Measurements from ENCODE around the gene TRANK1. TPM values are rescaled to one million over a fixed set of nuclear protein-coding genes. Genes with fewer than 3 reads are reported as not detected.
A peak's percentile ranks its signal among the peaks of the same experiment; 100 is the strongest.

TRANK1 gene
- polyA plus RNA-seq, 1 donor (not counting 4 experiments of a cell fraction or from before 2014, with no cell fraction given): 3.2 TPM

DNA sequence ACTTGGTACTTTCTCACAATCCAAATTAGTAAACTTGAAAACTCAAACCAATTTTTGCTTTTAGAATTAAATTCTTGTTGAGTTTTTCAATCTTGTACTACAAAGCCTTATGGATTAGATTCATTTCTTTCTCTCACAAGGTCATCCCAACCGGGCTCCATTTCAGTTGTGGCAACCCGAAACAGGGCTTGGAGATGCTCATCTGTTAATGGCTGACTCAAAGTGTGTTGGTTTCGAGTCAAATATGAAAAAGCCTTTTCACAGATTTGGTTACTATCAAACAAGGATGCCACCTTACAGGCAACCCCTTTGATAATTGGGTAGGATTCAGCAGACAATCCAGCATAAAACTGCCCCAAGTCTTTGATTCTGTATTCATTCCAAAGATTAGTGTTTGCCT is 46.3 kb upstream of the TRANK1 start:
- Histone ChIP-seq H3K27me3 (ENCODE audit: control insufficient read depth, extremely low read depth, insufficient read depth, low read length) (no peaks in the 10 kb centered on the region), H3K9me3 (ENCODE audit: control insufficient read depth, low read depth, low read length) (no peaks in the 10 kb centered on the region), H3K27ac (ENCODE audit: control insufficient read depth, insufficient read depth, low read length) (peak overlapping the region; percentile 91), H4K20me1 (ENCODE audit: control insufficient read depth, extremely low read depth, insufficient read depth, low read length) (peaks cover 3% of the 10 kb centered on the region), H3K36me3 (ENCODE audit: control insufficient read depth in 2 of 2, extremely low read depth in 1 of 2, insufficient read depth in 2 of 2, low read length in 2 of 2) (peaks cover 5 to 9% of the 10 kb centered on the region in 2 experiments), H3K9me1 (ENCODE audit: control insufficient read depth, extremely low read depth, insufficient read depth, low read length) (no peaks in the 10 kb centered on the region), H3K4me2 (ENCODE audit: control insufficient read depth, extremely low read depth, insufficient read depth, low read depth, low read length) (peak overlapping the region; percentile 67), H3K9ac (ENCODE audit: control insufficient read depth, extremely low read depth, insufficient read depth, low read length) (peak overlapping the region; percentile 88), H3K4me1 (ENCODE audit: control insufficient read depth, extremely low read depth, insufficient read depth, low read length) (peaks cover 28% of the 10 kb centered on the region), H3K79me2 (ENCODE audit: control insufficient read depth, insufficient read depth, low read length) (peaks cover 51% of the 10 kb centered on the region), H2AFZ (ENCODE audit: control insufficient read depth, low read length) (no peak overlapping the region), H3K4me3 (ENCODE audit: control insufficient read depth in 2 of 3, extremely low read depth in 1 of 3, insufficient read depth in 2 of 3, low read depth in 1 of 3, low read length in 3 of 3) (peak overlapping the region; percentile 65 to 83 (median 75))
- dilution Hi-C loops (cut with MboI; ENCODE audit: extremely low pct_ligation_motif_present, low sequenced_read_pairs): no loop called here
- FAIRE-seq (no peak), DNase-seq (ENCODE audit: low read depth, low spot score) (no peak)
- no peak for TF ChIP-seq EZH2 (IDR thresholded peaks at IDR 0.05; ENCODE audit: low read length)
- TF ChIP-seq, protein P1, sequence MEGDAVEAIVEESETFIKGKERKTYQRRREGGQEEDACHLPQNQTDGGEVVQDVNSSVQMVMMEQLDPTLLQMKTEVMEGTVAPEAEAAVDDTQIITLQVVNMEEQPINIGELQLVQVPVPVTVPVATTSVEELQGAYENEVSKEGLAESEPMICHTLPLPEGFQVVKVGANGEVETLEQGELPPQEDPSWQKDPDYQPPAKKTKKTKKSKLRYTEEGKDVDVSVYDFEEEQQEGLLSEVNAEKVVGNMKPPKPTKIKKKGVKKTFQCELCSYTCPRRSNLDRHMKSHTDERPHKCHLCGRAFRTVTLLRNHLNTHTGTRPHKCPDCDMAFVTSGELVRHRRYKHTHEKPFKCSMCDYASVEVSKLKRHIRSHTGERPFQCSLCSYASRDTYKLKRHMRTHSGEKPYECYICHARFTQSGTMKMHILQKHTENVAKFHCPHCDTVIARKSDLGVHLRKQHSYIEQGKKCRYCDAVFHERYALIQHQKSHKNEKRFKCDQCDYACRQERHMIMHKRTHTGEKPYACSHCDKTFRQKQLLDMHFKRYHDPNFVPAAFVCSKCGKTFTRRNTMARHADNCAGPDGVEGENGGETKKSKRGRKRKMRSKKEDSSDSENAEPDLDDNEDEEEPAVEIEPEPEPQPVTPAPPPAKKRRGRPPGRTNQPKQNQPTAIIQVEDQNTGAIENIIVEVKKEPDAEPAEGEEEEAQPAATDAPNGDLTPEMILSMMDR (optimal IDR thresholded peaks at IDR 0.05 in 1 of 3, IDR thresholded peaks at IDR 0.05 in 1 of 3, conservative IDR thresholded peaks at IDR 0.05 in 1 of 3; ENCODE audit: extremely low read depth in 1 of 3, insufficient read depth in 2 of 3, low read length in 3 of 3): no peak

DNA sequence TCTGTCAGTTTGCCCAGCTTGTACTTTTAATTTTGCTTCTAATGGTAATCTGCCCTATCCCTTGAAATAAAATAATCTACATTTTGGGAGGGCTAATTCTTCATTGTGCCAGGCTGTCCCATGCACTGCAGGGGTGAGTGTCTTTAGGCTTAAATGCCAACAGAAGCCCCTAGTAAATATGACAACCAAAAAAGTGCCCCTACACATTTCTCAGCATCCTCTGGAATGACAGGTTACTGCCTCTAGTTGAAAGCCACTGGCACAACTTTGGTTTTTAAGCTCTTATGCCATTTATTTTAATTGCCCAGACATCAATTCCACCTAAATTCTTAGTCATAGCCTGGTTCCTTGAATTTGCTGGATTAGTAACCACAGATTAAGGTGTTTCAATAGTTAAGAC is 44.7 kb upstream of the TRANK1 start:
- no peak for FAIRE-seq
- H3K9me3 ChIP-seq (ENCODE audit: control insufficient read depth, low read depth, low read length): no peaks in the 10 kb centered on the region
- H3K79me2 ChIP-seq (ENCODE audit: control insufficient read depth, insufficient read depth, low read length): peaks cover 50% of the 10 kb centered on the region
- peaks cover 28% of the 10 kb centered on the region for H3K4me1 ChIP-seq (ENCODE audit: control insufficient read depth, extremely low read depth, insufficient read depth, low read length)
- H3K9ac ChIP-seq (ENCODE audit: control insufficient read depth, extremely low read depth, insufficient read depth, low read length): no peak overlapping the region
- H4K20me1 ChIP-seq (ENCODE audit: control insufficient read depth, extremely low read depth, insufficient read depth, low read length): peaks cover 3% of the 10 kb centered on the region
- DNase-seq (ENCODE audit: low read depth, low spot score): no peak
- H3K9me1 ChIP-seq (ENCODE audit: control insufficient read depth, extremely low read depth, insufficient read depth, low read length): no peaks in the 10 kb centered on the region
- peaks cover 8 to 10% of the 10 kb centered on the region in 2 experiments for H3K36me3 ChIP-seq (ENCODE audit: control insufficient read depth in 2 of 2, extremely low read depth in 1 of 2, insufficient read depth in 2 of 2, low read length in 2 of 2)
- no peaks in the 10 kb centered on the region for H3K27me3 ChIP-seq (ENCODE audit: control insufficient read depth, extremely low read depth, insufficient read depth, low read length)
- peak overlapping the region; percentile 67 for H3K4me2 ChIP-seq (ENCODE audit: control insufficient read depth, extremely low read depth, insufficient read depth, low read depth, low read length)
- peak overlapping the region in 1 of 3 experiments; percentile 13 for H3K4me3 ChIP-seq (ENCODE audit: control insufficient read depth in 2 of 3, extremely low read depth in 1 of 3, insufficient read depth in 2 of 3, low read depth in 1 of 3, low read length in 3 of 3)
- no peak overlapping the region for H3K27ac ChIP-seq (ENCODE audit: control insufficient read depth, insufficient read depth, low read length)
- H2AFZ ChIP-seq (ENCODE audit: control insufficient read depth, low read length): no peak overlapping the region
- dilution Hi-C loops (cut with MboI; ENCODE audit: extremely low pct_ligation_motif_present, low sequenced_read_pairs): no loop called here
- no peak for TF ChIP-seq EZH2 (IDR thresholded peaks at IDR 0.05; ENCODE audit: low read length)
- TF ChIP-seq, protein P1 (optimal IDR thresholded peaks at IDR 0.05 in 1 of 3, IDR thresholded peaks at IDR 0.05 in 1 of 3, conservative IDR thresholded peaks at IDR 0.05 in 1 of 3; ENCODE audit: extremely low read depth in 1 of 3, insufficient read depth in 2 of 3, low read length in 3 of 3): no peak

All from keratinocyte (primary cell).